T-helper 1 cell treated with Interleukin-12 subunit alpha and Interleukin-12 subunit beta and Interleukin-4 antibody, amounts not matched to agents 30 ng/mL and 1 ng/mL, for 36 hours (primary cell): ENCODE measurements around the gene IFNA10. TPM values are rescaled to one million over a fixed set of nuclear protein-coding genes. Genes with fewer than 3 reads are reported as not detected.
"Not testable (repeated sequence)": the region's sequence is repeated elsewhere in the genome, so short reads cannot be mapped to it uniquely, and the experiment has no call there.

Experiments used
- intact Hi-C: fragments of 100-400 bp; cut with micrococcal nuclease; formaldehyde crosslinking; loops from one replicate; pipeline ENCODE4 v1.15.1; 2024
- total RNA-seq: library from RNA; stranded (reverse); gene quantifications from 2 replicates; pipeline ENCODE4 v1.2.3, GENCODE V29; 2022

Gene IFNA10
- not detected in 2 replicates for total RNA-seq

- intact Hi-C loops: not testable (repeated sequence)
Observed at GRCh38 chr9:21207043-21207442, at the start of gene IFNA10. Gene IFNA10, minus strand, starts transcription at chr9:21207143. Its CDS starts 46 bp downstream, at chr9:21207097.

GRCh38 chr9:21255538-21256212, 48.7 kb upstream of the IFNA10 start:
- intact Hi-C loops: no loop called here

- intact Hi-C loops: loop anchor here (5.0 kb wide), 2 partner anchors 144 to 204 kb away; no protein-coding TSS in a partner anchor
Observed at GRCh38 chr9:21252721-21253547, 46.0 kb upstream of the IFNA10 start.

- intact Hi-C loops: loop anchor here (5.0 kb wide), 2 partner anchors 146 to 206 kb away; no protein-coding TSS in a partner anchor
Observed at GRCh38 chr9:21251638-21252037, 44.7 kb upstream of the IFNA10 start.

- intact Hi-C loops: loop anchor here (5.0 kb wide), 2 partner anchors 146 to 206 kb away; no protein-coding TSS in a partner anchor
Observed at GRCh38 chr9:21251190-21251589, 44.2 kb upstream of the IFNA10 start.

- intact Hi-C loops: no loop called here
Observed at GRCh38 chr9:21244836-21245235, 37.9 kb upstream of the IFNA10 start.

- intact Hi-C loops: loop anchor here (5.0 kb wide), 1 partner anchor 87 kb away; no protein-coding TSS in a partner anchor
Observed at GRCh38 chr9:21239911-21240310, 33.0 kb upstream of the IFNA10 start, which contains the start of gene IFNA14. Gene IFNA14, minus strand, starts transcription at chr9:21240005. Its CDS starts 70 bp downstream, at chr9:21239935.

- intact Hi-C loops: loop anchor here (5.0 kb wide), 1 partner anchor 91 kb away; no protein-coding TSS in a partner anchor
Observed at GRCh38 chr9:21236360-21236714, 29.4 kb upstream of the IFNA10 start.

- intact Hi-C loops: loop anchor here (1.0 to 5.0 kb wide), 4 partner anchors 92 to 554 kb away; no protein-coding TSS in a partner anchor
Observed at GRCh38 chr9:21235468-21236359, 28.8 kb upstream of the IFNA10 start.

- intact Hi-C loops: loop anchor here (2.0 kb wide), 1 partner anchor 165 kb away; no protein-coding TSS in a partner anchor
Observed at GRCh38 chr9:21234153-21234687, 27.3 kb upstream of the IFNA10 start.

GRCh38 chr9:21233258-21233657, 26.3 kb upstream of the IFNA10 start:
- intact Hi-C loops: no loop called here

- intact Hi-C loops: no loop called here
Observed at GRCh38 chr9:21228122-21228521, 21.2 kb upstream of the IFNA10 start, which contains the start of gene IFNA17. Gene IFNA17, minus strand, starts transcription at chr9:21228222. Its CDS starts 49 bp downstream, at chr9:21228173.

- intact Hi-C loops: not testable (repeated sequence)
Observed at GRCh38 chr9:21217211-21217610, 10.3 kb upstream of the IFNA10 start, which contains the start of gene IFNA16. Gene IFNA16, minus strand, starts transcription at chr9:21217311. Its CDS starts 6 bp downstream, at chr9:21217305.

- intact Hi-C loops: loop anchor here (1.0 kb wide), 2 partner anchors 242 to 576 kb away; no protein-coding TSS in a partner anchor
Observed at GRCh38 chr9:21213411-21214326, 6.7 kb upstream of the IFNA10 start.

GRCh38 chr9:21212160-21212559, 5.2 kb upstream of the IFNA10 start:
- intact Hi-C loops: not testable (repeated sequence)

GRCh38 chr9:21210782-21211181, 3.8 kb upstream of the IFNA10 start:
- intact Hi-C loops: not testable (repeated sequence)

GRCh38 chr9:21210311-21210710, 3.4 kb upstream of the IFNA10 start:
- intact Hi-C loops: no loop called here

- intact Hi-C loops: no loop called here
Observed at GRCh38 chr9:21205204-21205603, 1.7 kb downstream of the IFNA10 start.

GRCh38 chr9:21202105-21202504, 4.8 kb downstream of the IFNA10 start, which contains the start of gene IFNA7:
Gene IFNA7, minus strand, starts transcription at chr9:21202205. Its CDS starts 40 bp downstream, at chr9:21202165.
- intact Hi-C loops: not testable (repeated sequence)
